ENCODE measurements around the gene GPA33.

Gene GPA33

DNA sequence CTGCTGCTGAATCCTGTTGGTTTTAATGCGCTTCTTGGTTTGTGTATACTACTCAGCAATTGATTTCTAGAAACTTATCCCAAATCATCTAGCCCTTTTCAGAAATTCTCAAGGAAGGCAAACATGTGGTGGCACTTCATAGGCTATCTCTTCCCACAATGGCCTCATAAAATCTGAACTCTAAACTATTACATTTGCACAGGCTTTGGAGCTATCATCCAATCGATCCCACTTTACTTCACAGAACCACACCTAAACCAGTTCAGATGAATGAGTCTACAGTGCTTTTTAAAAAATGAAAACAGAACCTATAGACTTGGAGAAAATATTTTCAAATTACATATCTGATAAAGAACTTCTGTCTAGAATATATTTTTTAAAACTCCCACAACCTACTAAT is 10.6 kb upstream of the GPA33 start:
- no peak overlapping the region for H3K4ac ChIP-seq (ENCODE audit: low read depth, low read length)
- no peak overlapping the region for H4K5ac ChIP-seq (ENCODE audit: low read length)
- no peaks in the 10 kb centered on the region for H3K36me3 ChIP-seq (ENCODE audit: control insufficient read depth, insufficient read depth, low read length)
- no peak overlapping the region for H4K8ac ChIP-seq (ENCODE audit: low read depth, low read length)
- H3K4me3 ChIP-seq (ENCODE audit: low read length) = no peak overlapping the region
- DNase-seq = no peak
- H3K18ac ChIP-seq (ENCODE audit: low read length) = no peak overlapping the region
- no peaks in the 10 kb centered on the region for H3K79me2 ChIP-seq (ENCODE audit: control insufficient read depth, insufficient read depth, low read length)
- H3K4me1 ChIP-seq (ENCODE audit: control insufficient read depth, low read depth, low read length) = peaks cover 2% of the 10 kb centered on the region
- H2BK120ac ChIP-seq (ENCODE audit: low read depth, low read length) = no peak overlapping the region
- H3K27ac ChIP-seq (ENCODE audit: low read depth, low read length) = no peak overlapping the region
- no peak overlapping the region for H3K56ac ChIP-seq (ENCODE audit: low read length)
- no peaks in the 10 kb centered on the region for H3K79me1 ChIP-seq (ENCODE audit: low read length)
- no peak overlapping the region for H3K9ac ChIP-seq (ENCODE audit: low read length)
- WGBS (ENCODE audit: extremely low coverage, insufficient coverage, low lambda C conversion rate) = no CpG with 5 or more reads among the region's 2 CpGs
- H3K4me2 ChIP-seq (ENCODE audit: low read length) = no peak overlapping the region
- no peak overlapping the region for H2BK5ac ChIP-seq (ENCODE audit: low read length)
- H3K23ac ChIP-seq (ENCODE audit: low read length) = no peak overlapping the region
- H2AK5ac ChIP-seq (ENCODE audit: low read length) = no peak overlapping the region
- no peaks in the 10 kb centered on the region for H3K27me3 ChIP-seq (ENCODE audit: insufficient read depth, low read length, poor library complexity)
- H2BK15ac ChIP-seq (replicated peaks; ENCODE audit: low read depth) = no peak overlapping the region

DNA sequence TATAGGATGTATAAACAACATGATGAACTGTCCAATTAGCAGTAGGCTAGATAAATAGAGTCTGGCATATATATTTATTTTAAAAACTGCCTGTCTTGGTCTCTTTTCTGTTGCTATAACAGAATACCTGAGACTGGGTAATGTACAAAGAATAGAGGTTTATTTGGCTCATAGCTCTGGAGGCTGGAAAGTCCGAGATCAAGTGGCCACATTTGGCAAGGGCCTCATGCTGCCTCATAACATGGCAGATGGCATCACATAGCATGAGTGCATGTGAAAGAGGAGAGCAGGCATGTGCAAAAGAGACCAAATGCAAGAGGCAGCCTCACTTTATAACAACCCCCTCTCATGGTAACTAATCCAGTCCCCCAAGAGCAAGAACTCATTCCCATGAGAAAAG is 9.7 kb upstream of the GPA33 start:
- Histone ChIP-seq H3K18ac (ENCODE audit: low read length) (no peak overlapping the region), H3K23ac (ENCODE audit: low read length) (no peak overlapping the region), H3K36me3 (ENCODE audit: control insufficient read depth, insufficient read depth, low read length) (no peaks in the 10 kb centered on the region), H3K27me3 (ENCODE audit: insufficient read depth, low read length, poor library complexity) (no peaks in the 10 kb centered on the region), H2AK5ac (ENCODE audit: low read length) (no peak overlapping the region), H3K4me2 (ENCODE audit: low read length) (no peak overlapping the region), H2BK5ac (ENCODE audit: low read length) (no peak overlapping the region), H3K4me1 (ENCODE audit: control insufficient read depth, low read depth, low read length) (peaks cover 2% of the 10 kb centered on the region), H2BK120ac (ENCODE audit: low read depth, low read length) (no peak overlapping the region), H2BK15ac (replicated peaks; ENCODE audit: low read depth) (no peak overlapping the region), H3K27ac (ENCODE audit: low read depth, low read length) (no peak overlapping the region), H3K4ac (ENCODE audit: low read depth, low read length) (no peak overlapping the region), H4K5ac (ENCODE audit: low read length) (no peak overlapping the region), H3K56ac (ENCODE audit: low read length) (no peak overlapping the region), H3K4me3 (ENCODE audit: low read length) (no peak overlapping the region), H3K79me2 (ENCODE audit: control insufficient read depth, insufficient read depth, low read length) (no peaks in the 10 kb centered on the region), H4K8ac (ENCODE audit: low read depth, low read length) (no peak overlapping the region), H3K9ac (ENCODE audit: low read length) (no peak overlapping the region), H3K79me1 (ENCODE audit: low read length) (no peaks in the 10 kb centered on the region)
- WGBS (ENCODE audit: extremely low coverage, insufficient coverage, low lambda C conversion rate) = no CpG with 5 or more reads among the region's 1 CpG
- no peak for DNase-seq

- Histone ChIP-seq H3K4ac (ENCODE audit: low read depth, low read length) (no peak overlapping the region), H3K79me2 (ENCODE audit: control insufficient read depth, insufficient read depth, low read length) (no peaks in the 10 kb centered on the region), H3K56ac (ENCODE audit: low read length) (no peak overlapping the region), H3K23ac (ENCODE audit: low read length) (no peak overlapping the region), H2AK5ac (ENCODE audit: low read length) (no peak overlapping the region), H3K27me3 (ENCODE audit: insufficient read depth, low read length, poor library complexity) (no peaks in the 10 kb centered on the region), H2BK15ac (replicated peaks; ENCODE audit: low read depth) (no peak overlapping the region), H3K18ac (ENCODE audit: low read length) (no peak overlapping the region), H2BK120ac (ENCODE audit: low read depth, low read length) (no peak overlapping the region), H3K4me2 (ENCODE audit: low read length) (no peak overlapping the region), H3K4me1 (ENCODE audit: control insufficient read depth, low read depth, low read length) (peaks cover 3% of the 10 kb centered on the region), H4K5ac (ENCODE audit: low read length) (no peak overlapping the region), H3K4me3 (ENCODE audit: low read length) (no peak overlapping the region), H4K8ac (ENCODE audit: low read depth, low read length) (no peak overlapping the region), H2BK5ac (ENCODE audit: low read length) (no peak overlapping the region), H3K27ac (ENCODE audit: low read depth, low read length) (no peak overlapping the region), H3K9ac (ENCODE audit: low read length) (no peak overlapping the region), H3K79me1 (ENCODE audit: low read length) (no peaks in the 10 kb centered on the region), H3K36me3 (ENCODE audit: control insufficient read depth, insufficient read depth, low read length) (no peaks in the 10 kb centered on the region)
- DNase-seq = no peak
- WGBS (ENCODE audit: extremely low coverage, insufficient coverage, low lambda C conversion rate) = no CpG with 5 or more reads among the region's 5 CpGs
These were observed 5.2 kb upstream of the GPA33 start for GRCh38 chr1:167095368-167095767.

- peaks cover 3% of the 10 kb centered on the region for H3K4me1 ChIP-seq (ENCODE audit: control insufficient read depth, low read depth, low read length)
- H3K56ac ChIP-seq (ENCODE audit: low read length) = no peak overlapping the region
- no peaks in the 10 kb centered on the region for H3K79me1 ChIP-seq (ENCODE audit: low read length)
- H2BK120ac ChIP-seq (ENCODE audit: low read depth, low read length) = no peak overlapping the region
- no peak overlapping the region for H4K8ac ChIP-seq (ENCODE audit: low read depth, low read length)
- DNase-seq = peak; percentile 57
- no peaks in the 10 kb centered on the region for H3K79me2 ChIP-seq (ENCODE audit: control insufficient read depth, insufficient read depth, low read length)
- H2BK15ac ChIP-seq (replicated peaks; ENCODE audit: low read depth) = no peak overlapping the region
- no peak overlapping the region for H3K4me3 ChIP-seq (ENCODE audit: low read length)
- no peak overlapping the region for H4K5ac ChIP-seq (ENCODE audit: low read length)
- no peak overlapping the region for H3K4me2 ChIP-seq (ENCODE audit: low read length)
- no peak overlapping the region for H2AK5ac ChIP-seq (ENCODE audit: low read length)
- no peaks in the 10 kb centered on the region for H3K36me3 ChIP-seq (ENCODE audit: control insufficient read depth, insufficient read depth, low read length)
- no CpG with 5 or more reads among the region's 8 CpGs for WGBS (ENCODE audit: extremely low coverage, insufficient coverage, low lambda C conversion rate)
- no peak overlapping the region for H2BK5ac ChIP-seq (ENCODE audit: low read length)
- H3K4ac ChIP-seq (ENCODE audit: low read depth, low read length) = no peak overlapping the region
- no peak overlapping the region for H3K9ac ChIP-seq (ENCODE audit: low read length)
- no peaks in the 10 kb centered on the region for H3K27me3 ChIP-seq (ENCODE audit: insufficient read depth, low read length, poor library complexity)
- no peak overlapping the region for H3K23ac ChIP-seq (ENCODE audit: low read length)
- no peak overlapping the region for H3K27ac ChIP-seq (ENCODE audit: low read depth, low read length)
- H3K18ac ChIP-seq (ENCODE audit: low read length) = no peak overlapping the region
These were observed 4.5 kb upstream of the GPA33 start for GRCh38 chr1:167094690-167095089.

- H3K4me1 ChIP-seq (ENCODE audit: control insufficient read depth, low read depth, low read length) = peaks cover 3% of the 10 kb centered on the region
- no peak within 1 kb of the TSS for H2BK5ac ChIP-seq (ENCODE audit: low read length)
- no peak within 1 kb of the TSS for H3K18ac ChIP-seq (ENCODE audit: low read length)
- no CpG with 5 or more reads among the region's 8 CpGs for WGBS (ENCODE audit: extremely low coverage, insufficient coverage, low lambda C conversion rate)
- H3K36me3 ChIP-seq (ENCODE audit: control insufficient read depth, insufficient read depth, low read length) = no peaks in the 10 kb centered on the region
- no peak within 1 kb of the TSS for H3K27ac ChIP-seq (ENCODE audit: low read depth, low read length)
- H3K79me2 ChIP-seq (ENCODE audit: control insufficient read depth, insufficient read depth, low read length) = no peaks in the 10 kb centered on the region
- peak; percentile 80 for DNase-seq
- no peak within 1 kb of the TSS for H2BK120ac ChIP-seq (ENCODE audit: low read depth, low read length)
- no peak within 1 kb of the TSS for H4K5ac ChIP-seq (ENCODE audit: low read length)
- H3K56ac ChIP-seq (ENCODE audit: low read length) = peak within 1 kb of the TSS; percentile 12
- H2AK5ac ChIP-seq (ENCODE audit: low read length) = no peak within 1 kb of the TSS
- H3K4me2 ChIP-seq (ENCODE audit: low read length) = no peak within 1 kb of the TSS
- no peak within 1 kb of the TSS for H3K4me3 ChIP-seq (ENCODE audit: low read length)
- no peak within 1 kb of the TSS for H3K4ac ChIP-seq (ENCODE audit: low read depth, low read length)
- H3K27me3 ChIP-seq (ENCODE audit: insufficient read depth, low read length, poor library complexity) = no peaks in the 10 kb centered on the region
- H4K8ac ChIP-seq (ENCODE audit: low read depth, low read length) = no peak within 1 kb of the TSS
- H2BK15ac ChIP-seq (replicated peaks; ENCODE audit: low read depth) = no peak within 1 kb of the TSS
- no peak within 1 kb of the TSS for H3K23ac ChIP-seq (ENCODE audit: low read length)
- no peaks in the 10 kb centered on the region for H3K79me1 ChIP-seq (ENCODE audit: low read length)
- no peak within 1 kb of the TSS for H3K9ac ChIP-seq (ENCODE audit: low read length)
These were observed 3.8 kb upstream of the GPA33 start, which contains the start of gene STYXL2 for GRCh38 chr1:167093846-167094516. STYXL2 (plus strand) TSS chr1:167094075; CDS start chr1:167094850, 775 bp downstream.

GRCh38 chr1:167092653-167093052 is 2.5 kb upstream of the GPA33 start:
- WGBS (ENCODE audit: extremely low coverage, insufficient coverage, low lambda C conversion rate) = no CpG with 5 or more reads among the region's 1 CpG
- no peaks in the 10 kb centered on the region for H3K79me2 ChIP-seq (ENCODE audit: control insufficient read depth, insufficient read depth, low read length)
- H4K5ac ChIP-seq (ENCODE audit: low read length) = no peak overlapping the region

More at GRCh38 chr1:167092653-167093052, 2.5 kb upstream of the GPA33 start:
- no peak overlapping the region for H2BK120ac ChIP-seq (ENCODE audit: low read depth, low read length)
- DNase-seq = no peak
- peaks cover 3% of the 10 kb centered on the region for H3K4me1 ChIP-seq (ENCODE audit: control insufficient read depth, low read depth, low read length)
- no peak overlapping the region for H3K4ac ChIP-seq (ENCODE audit: low read depth, low read length)
- H3K56ac ChIP-seq (ENCODE audit: low read length) = no peak overlapping the region
- H3K18ac ChIP-seq (ENCODE audit: low read length) = no peak overlapping the region
- no peak overlapping the region for H2BK15ac ChIP-seq (replicated peaks; ENCODE audit: low read depth)
- H3K4me3 ChIP-seq (ENCODE audit: low read length) = no peak overlapping the region
- no peaks in the 10 kb centered on the region for H3K36me3 ChIP-seq (ENCODE audit: control insufficient read depth, insufficient read depth, low read length)
- no peaks in the 10 kb centered on the region for H3K79me1 ChIP-seq (ENCODE audit: low read length)
- no peak overlapping the region for H3K4me2 ChIP-seq (ENCODE audit: low read length)
- H4K8ac ChIP-seq (ENCODE audit: low read depth, low read length) = no peak overlapping the region
- no peak overlapping the region for H3K9ac ChIP-seq (ENCODE audit: low read length)
- no peak overlapping the region for H2BK5ac ChIP-seq (ENCODE audit: low read length)
- H2AK5ac ChIP-seq (ENCODE audit: low read length) = no peak overlapping the region
- no peaks in the 10 kb centered on the region for H3K27me3 ChIP-seq (ENCODE audit: insufficient read depth, low read length, poor library complexity)
- no peak overlapping the region for H3K23ac ChIP-seq (ENCODE audit: low read length)
- H3K27ac ChIP-seq (ENCODE audit: low read depth, low read length) = no peak overlapping the region

Data from mesendoderm (in vitro differentiated cells).